Measurements from ENCODE around the gene PRR20A.
"Not testable (repeated sequence)": the region's sequence is repeated elsewhere in the genome, so short reads cannot be mapped to it uniquely, and the experiment has no call there.

PRR20A gene

GRCh38 chr13:57140235-57140968 is at the start of gene PRR20A:
Gene PRR20A (plus strand): TSS chr13:57140918. CDS start chr13:57141305, 387 bp downstream.
- not testable (repeated sequence) for DNase-seq

GRCh38 chr13:57114945-57115344 is 25.8 kb upstream of the PRR20A start:
- DNase-seq = no peak

- DNase-seq = no peak
Observed at GRCh38 chr13:57123681-57124080, 17.0 kb upstream of the PRR20A start.

GRCh38 chr13:57128909-57129308 is 11.8 kb upstream of the PRR20A start:
- no peak for DNase-seq

- DNase-seq = no peak
Observed at GRCh38 chr13:57136093-57136492, 4.6 kb upstream of the PRR20A start.

GRCh38 chr13:57137585-57137984 is 3.1 kb upstream of the PRR20A start:
- DNase-seq = no peak

- DNase-seq = no peak
Observed at GRCh38 chr13:57138988-57139387, 1.7 kb upstream of the PRR20A start.

- not testable (repeated sequence) for DNase-seq
Observed at GRCh38 chr13:57139781-57140180, 937 bp upstream of the PRR20A start.

GRCh38 chr13:57147188-57147587 is 6.5 kb downstream of the PRR20A start, which contains the start of gene PRR20B:
Gene PRR20B (plus strand): TSS chr13:57147488. CDS start chr13:57147875, 387 bp downstream.
- not testable (repeated sequence) for DNase-seq

- not testable (repeated sequence) for DNase-seq
Observed at GRCh38 chr13:57148106-57148505, 7.4 kb downstream of the PRR20A start.

- not testable (repeated sequence) for DNase-seq
Observed at GRCh38 chr13:57153761-57154160, 13.0 kb downstream of the PRR20A start, which contains the start of gene PRR20C. Gene PRR20C (plus strand): TSS chr13:57154061. CDS start chr13:57154448, 387 bp downstream.

- DNase-seq = not testable (repeated sequence)
Observed at GRCh38 chr13:57160332-57160731, 19.6 kb downstream of the PRR20A start, which contains the start of gene PRR20D. Gene PRR20D (plus strand): TSS chr13:57160632. CDS start chr13:57161019, 387 bp downstream.

GRCh38 chr13:57166897-57167296 is 26.2 kb downstream of the PRR20A start, which contains the start of gene PRR20E:
Gene PRR20E (plus strand): TSS chr13:57167197. CDS start chr13:57167584, 387 bp downstream.
- not testable (repeated sequence) for DNase-seq

GRCh38 chr13:57191667-57192066 is 50.9 kb downstream of the PRR20A start:
- no peak for DNase-seq

All from stimulated activated CD4-positive, alpha-beta T cell treated with anti-CD3 and anti-CD28 coated beads, Interleukin-12 subunit alpha, Interleukin-12 subunit beta, amount 100 ng/mL, for 4 hours (primary cell).